Loucy (cell line): ENCODE data around the gene EOLA1.
"Not testable (repeated sequence)": the region's sequence is repeated elsewhere in the genome, so short reads cannot be mapped to it uniquely, and the experiment has no call there.

Experiments
- EZH2phosphoT487 ChIP-seq: fragments of 200-600 bp; IDR thresholded peaks from 2 replicates; pipeline ENCODE4 v1.6.1; 2018; ENCODE audit warnings: antibody characterized with exemption, mild to moderate bottlenecking, moderate library complexity, borderline replicate concordance
- TF ChIP-seq, protein P1 (sequence below): fragments of 200-600 bp; sonication (generic); conservative IDR thresholded peaks from 2 replicates; pipeline ENCODE4 v1.5.1; 2014; ENCODE audit warnings: mild to moderate bottlenecking, antibody characterized with exemption, low read length

DNA sequence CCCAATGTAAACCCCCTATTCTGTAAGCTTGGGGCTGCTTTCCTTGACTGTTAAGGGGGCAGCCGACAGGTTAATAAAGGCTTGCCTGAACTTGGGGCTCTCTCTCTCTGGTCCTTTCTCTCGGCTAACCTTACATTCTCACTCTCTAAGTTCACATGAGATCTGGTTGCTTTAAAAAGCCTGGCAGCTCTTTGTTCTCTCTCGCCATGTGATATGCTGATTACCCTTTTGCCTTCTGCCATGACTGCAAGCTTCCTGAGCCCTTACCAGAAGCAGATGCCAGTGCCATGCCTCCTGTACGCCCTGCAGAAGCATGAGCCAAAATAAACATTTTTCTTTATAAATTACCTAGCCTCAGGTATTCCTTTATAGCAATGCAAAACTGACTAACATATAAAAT is 14.4 kb downstream of the EOLA1 start:
- TF ChIP-seq, protein P1, sequence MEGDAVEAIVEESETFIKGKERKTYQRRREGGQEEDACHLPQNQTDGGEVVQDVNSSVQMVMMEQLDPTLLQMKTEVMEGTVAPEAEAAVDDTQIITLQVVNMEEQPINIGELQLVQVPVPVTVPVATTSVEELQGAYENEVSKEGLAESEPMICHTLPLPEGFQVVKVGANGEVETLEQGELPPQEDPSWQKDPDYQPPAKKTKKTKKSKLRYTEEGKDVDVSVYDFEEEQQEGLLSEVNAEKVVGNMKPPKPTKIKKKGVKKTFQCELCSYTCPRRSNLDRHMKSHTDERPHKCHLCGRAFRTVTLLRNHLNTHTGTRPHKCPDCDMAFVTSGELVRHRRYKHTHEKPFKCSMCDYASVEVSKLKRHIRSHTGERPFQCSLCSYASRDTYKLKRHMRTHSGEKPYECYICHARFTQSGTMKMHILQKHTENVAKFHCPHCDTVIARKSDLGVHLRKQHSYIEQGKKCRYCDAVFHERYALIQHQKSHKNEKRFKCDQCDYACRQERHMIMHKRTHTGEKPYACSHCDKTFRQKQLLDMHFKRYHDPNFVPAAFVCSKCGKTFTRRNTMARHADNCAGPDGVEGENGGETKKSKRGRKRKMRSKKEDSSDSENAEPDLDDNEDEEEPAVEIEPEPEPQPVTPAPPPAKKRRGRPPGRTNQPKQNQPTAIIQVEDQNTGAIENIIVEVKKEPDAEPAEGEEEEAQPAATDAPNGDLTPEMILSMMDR, result not testable (repeated sequence)
- not testable (repeated sequence) for TF ChIP-seq EZH2phosphoT487
